AG04450 (cell line): Measurements from ENCODE around the gene MOB3A. TPM values are rescaled to one million over a fixed set of nuclear protein-coding genes. Genes with fewer than 3 reads are reported as not detected.

ENCODE experiments used
- CTCF ChIA-PET: fragments of 300-600, 350-600 bp; formaldehyde crosslinking; extraction: SDS; loops from one replicate; lab custom pipeline; 2022; ENCODE audit warnings: antibody characterized with exemption, inconsistent platforms; lab: Charles Lee
- POLR2A ChIA-PET: fragments of 350-600 bp; formaldehyde crosslinking; extraction: SDS; loops from one replicate; lab custom pipeline; 2021; ENCODE audit warnings: antibody characterized with exemption, inconsistent platforms; lab: Yijun Ruan, JAX
- DNase-seq: peaks from one replicate; pipeline ENCODE4 v3.0.0-alpha.2; 2011; ENCODE audit warnings: low read depth, low spot score
- H3K27ac ChIP-seq: one replicate; pipeline ENCODE4 v1.5.1; 2012; ENCODE audit warnings: low read depth, low read length, control low read depth
- H3K27me3 ChIP-seq: one replicate; pipeline ENCODE4 v1.6.0; 2012; ENCODE audit warnings: low read length; ENCODE audit not compliant: control insufficient read depth, insufficient read depth
- H3K4me3 ChIP-seq: 2 replicates; pipeline ENCODE4 v1.5.1; 2011; ENCODE audit warnings: mild to moderate bottlenecking, low read depth, low read length, control low read depth
- H3K9me3 ChIP-seq: 2 replicates; pipeline ENCODE4 v1.5.1; 2012; ENCODE audit warnings: low read length; ENCODE audit not compliant: control insufficient read depth, insufficient read depth
- CTCF ChIP-seq: IDR thresholded peaks from 2 replicates; pipeline ENCODE4 v1.5.1; 2011; ENCODE audit warnings: low read depth, low read length, control low read depth, inconsistent platforms
- polyA plus RNA-seq: library from polyadenylated mRNA; depleted of rRNA; stranded (reverse); fragments of >200 nt; gene quantifications from 2 replicates; pipeline ENCODE4 v1.2.3, GENCODE V29; 2011

The MOB3A gene
- polyA plus RNA-seq, 1 experiment: 20.5 TPM

- Histone ChIP-seq H3K27ac (no peak overlapping the region), H3K4me3 (no peak overlapping the region), H3K9me3 (no peaks in the 10 kb centered on the region; the same call in 1 of the 2 replicates), H3K27me3 (no peaks in the 10 kb centered on the region)
- TF ChIP-seq CTCF: no peak
- CTCF ChIA-PET: no interaction called here
- POLR2A ChIA-PET: interaction anchor here (0.5 kb wide), 1 partner anchor 21 kb away, joined by 7 read pairs; no protein-coding TSS in a partner anchor
- no peak for DNase-seq
Observed at GRCh38 chr19:2064788-2065524, 31.2 kb downstream of the MOB3A start.

GRCh38 chr19:2064395-2064787, 31.7 kb downstream of the MOB3A start:
- H3K27ac ChIP-seq: no peak overlapping the region
- no peak for TF ChIP-seq CTCF
- CTCF ChIA-PET: no interaction called here

GRCh38 chr19:2063824-2064223, 32.3 kb downstream of the MOB3A start:
- H3K4me3 ChIP-seq: no peak overlapping the region
- H3K27ac ChIP-seq: no peak overlapping the region
- H3K9me3 ChIP-seq: peaks cover 4% of the 10 kb centered on the region; the same call in 1 of the 2 replicates
- TF ChIP-seq CTCF: no peak
- no peaks in the 10 kb centered on the region for H3K27me3 ChIP-seq
- no peak for DNase-seq
- ChIA-PET CTCF (no interaction called here), POLR2A (interaction anchor here (0.6 to 0.7 kb wide), 2 partner anchors 59 to 422 kb away, joined by 4 read pairs; no protein-coding TSS in a partner anchor)

More at GRCh38 chr19:2064395-2064787, 31.7 kb downstream of the MOB3A start:
- POLR2A ChIA-PET: no interaction called here
- no peak for DNase-seq
- Histone ChIP-seq H3K9me3 (peaks cover 4% of the 10 kb centered on the region; the same call in 1 of the 2 replicates), H3K4me3 (no peak overlapping the region), H3K27me3 (no peaks in the 10 kb centered on the region)

GRCh38 chr19:2062770-2063169, 33.4 kb downstream of the MOB3A start:
- Histone ChIP-seq H3K9me3 (peaks cover 4% of the 10 kb centered on the region; the same call in 1 of the 2 replicates), H3K27ac (no peak overlapping the region), H3K27me3 (no peaks in the 10 kb centered on the region), H3K4me3 (no peak overlapping the region)
- CTCF ChIA-PET: no interaction called here
- DNase-seq: no peak
- POLR2A ChIA-PET: no interaction called here
- TF ChIP-seq CTCF: no peak

- DNase-seq: no peak
- TF ChIP-seq CTCF: no peak
- POLR2A ChIA-PET: interaction anchor here (0.6 to 0.8 kb wide), 3 partner anchors 9 to 133 kb away, joined by 3 to 8 read pairs (median 3); no protein-coding TSS in a partner anchor
- H3K27me3 ChIP-seq: no peaks in the 10 kb centered on the region
- peaks cover 4% of the 10 kb centered on the region; the same call in 1 of the 2 replicates for H3K9me3 ChIP-seq
- no peak overlapping the region for H3K27ac ChIP-seq
- CTCF ChIA-PET: interaction anchor here (0.5 kb wide), 1 partner anchor 43 kb away, joined by 8 read pairs; no protein-coding TSS in a partner anchor
- H3K4me3 ChIP-seq: peak overlapping the region; percentile 68
Observed at GRCh38 chr19:2062389-2062729, 33.8 kb downstream of the MOB3A start.
